ENCODE measurements around the gene WDPCP.

GRCh38 chr2:63553049-63553448 is 35.2 kb downstream of the WDPCP start:
- no peak for TF ChIP-seq CTCF (IDR thresholded peaks at IDR 0.05; ENCODE audit: control extremely low read depth in 1 of 3, insufficient read depth in 1 of 3, low read depth in 1 of 3, low read length in 3 of 3)
- no peak for TF ChIP-seq POLR2AphosphoS5 (IDR thresholded peaks at IDR 0.05; ENCODE audit: low read depth, low read length)
- TF ChIP-seq JUND (IDR thresholded peaks at IDR 0.05; ENCODE audit: low read length): no peak
- TF ChIP-seq JUN (IDR thresholded peaks at IDR 0.05; ENCODE audit: low read depth, low read length): no peak
- no peak for TF ChIP-seq ATF2 (IDR thresholded peaks at IDR 0.05; ENCODE audit: low read length)
- TF ChIP-seq GTF2F1 (IDR thresholded peaks at IDR 0.05; ENCODE audit: borderline replicate concordance, low read depth, low read length): no peak
- no peak for TF ChIP-seq POLR2A (IDR thresholded peaks at IDR 0.05; ENCODE audit: control extremely low read depth in 1 of 2, low read depth in 2 of 2, low read length in 2 of 2)
- no peak for TF ChIP-seq TCF12 (IDR thresholded peaks at IDR 0.05; ENCODE audit: low read depth, low read length)
- no peak for TF ChIP-seq SRF (IDR thresholded peaks at IDR 0.05; ENCODE audit: low read depth, low read length)
- TF ChIP-seq SP4 (IDR thresholded peaks at IDR 0.05; ENCODE audit: low read length): no peak
- TF ChIP-seq CHD1 (IDR thresholded peaks at IDR 0.05; ENCODE audit: low read depth, low read length): no peak
- no peak for TF ChIP-seq TEAD4 (IDR thresholded peaks at IDR 0.05; ENCODE audit: low read depth, low read length)
